Measurements from ENCODE around the gene VWA7.
A peak's percentile ranks its signal among the peaks of the same experiment; 100 is the strongest.

Gene VWA7

DNA sequence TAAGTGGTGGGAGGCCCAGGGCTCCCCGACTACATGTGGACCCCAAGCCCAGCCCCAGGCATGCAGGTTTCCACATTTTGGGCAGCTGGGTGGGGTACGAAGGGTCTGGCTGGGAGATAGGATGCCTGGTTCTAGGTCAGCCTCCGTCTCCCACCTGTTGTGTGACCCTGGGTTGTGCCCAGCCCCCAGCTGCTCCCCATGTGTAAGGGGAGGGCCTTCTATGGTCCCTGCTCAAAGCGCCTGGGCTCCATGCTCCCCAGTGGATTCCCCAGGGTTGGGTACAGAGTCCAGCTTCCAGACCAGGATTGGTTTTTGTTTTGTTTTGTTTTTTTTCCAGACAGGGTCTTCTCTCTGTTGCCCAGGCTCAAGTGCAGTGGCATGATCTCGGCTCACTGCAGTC, 1.1 kb upstream of the VWA7 start:
- no peak for DNase-seq (ENCODE audit: low spot score)

DNA sequence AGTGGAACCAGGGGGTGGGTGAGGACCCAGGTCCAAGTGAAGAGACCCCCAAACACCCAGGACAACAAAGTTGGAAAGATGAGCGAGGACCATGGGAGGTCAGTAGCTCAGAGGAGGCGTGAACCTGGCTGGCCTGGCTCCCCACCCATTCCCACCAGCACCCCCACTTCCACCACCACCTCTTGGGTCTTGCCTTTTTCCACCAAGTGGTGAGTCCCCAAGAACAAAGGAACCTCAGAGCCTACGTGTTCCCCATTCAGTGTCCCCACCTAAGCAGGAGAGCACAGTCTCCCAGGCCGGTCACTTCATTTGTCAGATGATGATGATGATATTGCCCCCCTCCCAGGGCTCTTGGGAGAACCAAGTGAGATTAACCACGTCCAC, 531 bp upstream of the VWA7 start:
- no peak for DNase-seq (ENCODE audit: low spot score)

DNA sequence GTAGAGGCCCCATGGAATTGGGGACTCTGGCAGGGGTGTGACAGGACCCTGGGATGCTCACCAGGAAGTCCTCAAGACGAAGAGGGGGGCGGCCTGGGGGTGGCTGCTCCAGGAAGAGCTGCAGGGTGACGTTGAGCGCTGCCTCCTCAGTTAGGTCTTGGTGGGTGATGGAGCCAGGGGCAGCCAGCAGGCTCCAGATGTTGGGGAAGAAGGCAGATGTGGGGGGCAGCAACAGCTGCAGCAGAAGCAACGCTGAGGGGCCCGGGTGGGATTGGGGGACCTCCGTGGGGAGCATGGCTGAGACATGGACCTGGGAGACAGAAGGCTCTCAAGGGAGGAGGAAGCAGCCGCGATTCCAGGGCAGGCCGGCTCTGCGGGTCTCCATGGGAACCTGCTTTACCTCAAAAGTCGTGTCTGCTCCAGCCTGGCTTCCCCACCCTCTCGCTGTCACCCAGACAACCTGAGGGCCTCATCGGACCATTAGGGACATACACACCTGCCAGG, 591 bp downstream of the VWA7 start:
- no peak for DNase-seq (ENCODE audit: low spot score)

DNA sequence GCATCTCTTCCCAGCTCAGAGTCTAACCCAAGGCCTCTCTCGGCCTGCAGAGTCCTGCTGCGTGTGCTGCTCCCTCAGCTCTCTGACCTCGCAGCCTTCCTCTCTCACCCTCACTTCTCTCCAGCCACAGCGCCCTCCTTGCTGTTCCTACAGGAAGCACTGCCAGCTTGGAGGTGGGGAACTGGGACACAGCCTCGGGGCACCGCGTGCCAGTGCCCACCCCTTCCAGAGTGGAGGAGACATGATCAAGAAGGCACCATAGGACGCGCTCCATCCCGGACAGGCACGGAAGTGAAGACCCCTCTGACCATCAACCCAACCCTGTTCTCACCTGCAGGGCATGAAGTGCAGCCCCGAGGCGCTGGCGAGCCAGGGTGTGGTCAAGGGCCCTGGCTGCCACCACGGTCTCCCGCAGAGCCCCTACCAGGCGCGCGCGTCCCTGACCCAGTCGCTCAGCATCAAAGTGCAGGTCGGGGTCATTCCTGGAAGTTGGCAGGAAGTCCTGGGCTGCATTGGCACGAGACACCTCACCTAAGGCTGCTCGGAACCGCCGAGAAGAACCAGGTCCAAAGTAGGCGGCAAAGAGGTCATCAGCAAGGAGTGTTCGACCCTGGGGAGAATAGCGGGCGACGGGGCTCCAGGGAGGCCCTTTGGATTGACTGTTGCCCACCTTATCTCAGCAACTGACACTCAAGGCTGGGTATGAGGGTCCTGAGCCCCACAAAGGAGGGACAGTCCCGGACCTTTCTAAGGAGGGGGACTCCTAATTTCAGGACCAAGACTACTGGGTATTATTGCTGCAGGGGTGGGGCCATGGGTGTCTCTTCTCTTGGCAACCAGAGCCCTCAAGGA, 1.3 kb downstream of the VWA7 start:
- DNase-seq (ENCODE audit: low spot score), result no peak

DNA sequence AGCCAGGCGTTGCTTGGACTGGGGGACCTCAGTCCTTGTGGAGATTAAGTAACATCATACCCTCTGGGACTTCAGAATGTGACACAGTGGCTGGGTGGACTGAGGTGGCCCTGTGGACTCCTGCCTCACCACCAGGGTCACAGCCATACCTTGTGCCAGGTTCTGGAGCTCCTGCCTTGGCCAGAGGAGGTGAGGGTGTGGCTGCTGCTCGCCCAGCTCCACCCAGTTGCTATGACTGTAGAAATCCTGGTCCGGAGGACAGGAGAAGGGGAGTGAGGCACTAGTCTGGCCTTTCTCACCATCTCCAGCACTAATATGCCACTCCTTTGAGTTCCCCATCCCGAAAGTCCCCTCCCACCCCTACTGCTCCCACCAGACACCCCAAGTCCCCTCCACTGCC, 1.9 kb downstream of the VWA7 start:
- DNase-seq (ENCODE audit: low spot score), result no peak

DNA sequence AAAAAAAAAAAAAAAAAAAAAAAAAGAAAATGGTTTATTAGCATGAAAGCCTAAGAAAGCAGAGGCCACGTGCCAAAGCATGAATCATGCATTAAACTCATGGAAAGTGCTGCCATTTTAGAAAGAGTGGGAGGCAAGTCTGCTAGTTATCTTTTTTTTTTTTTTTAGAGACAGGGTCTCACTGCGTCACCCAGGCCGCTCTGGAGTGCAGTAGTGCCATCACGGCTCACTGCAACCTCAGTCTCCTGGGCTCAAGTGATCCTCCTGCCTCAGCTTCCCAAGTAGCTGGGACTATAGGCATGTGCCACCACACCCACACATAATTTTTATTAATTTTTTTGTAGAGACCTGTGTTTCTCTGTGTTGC, 5.2 kb downstream of the VWA7 start:
- no peak for DNase-seq (ENCODE audit: low spot score)

DNA sequence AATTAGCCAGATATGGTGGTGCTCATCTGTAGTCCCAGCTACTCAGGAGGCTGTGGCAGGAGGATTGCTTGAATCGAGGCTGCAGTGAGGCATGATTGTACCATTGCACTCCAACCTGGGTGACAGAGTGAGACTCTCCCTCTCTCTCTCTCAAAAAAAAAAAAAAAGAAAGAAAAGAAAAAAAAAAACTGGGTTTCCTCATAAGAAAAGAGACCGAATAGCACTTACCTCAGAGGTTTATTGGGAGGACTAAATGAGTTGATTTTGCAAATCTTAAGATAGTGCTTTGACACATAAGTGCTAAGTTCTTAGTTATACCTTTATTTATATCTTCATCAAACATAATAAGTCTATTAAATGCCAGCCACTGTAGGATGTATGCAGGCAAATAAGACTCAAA, 6.3 kb downstream of the VWA7 start:
- DNase-seq (ENCODE audit: low spot score), result no peak

DNA sequence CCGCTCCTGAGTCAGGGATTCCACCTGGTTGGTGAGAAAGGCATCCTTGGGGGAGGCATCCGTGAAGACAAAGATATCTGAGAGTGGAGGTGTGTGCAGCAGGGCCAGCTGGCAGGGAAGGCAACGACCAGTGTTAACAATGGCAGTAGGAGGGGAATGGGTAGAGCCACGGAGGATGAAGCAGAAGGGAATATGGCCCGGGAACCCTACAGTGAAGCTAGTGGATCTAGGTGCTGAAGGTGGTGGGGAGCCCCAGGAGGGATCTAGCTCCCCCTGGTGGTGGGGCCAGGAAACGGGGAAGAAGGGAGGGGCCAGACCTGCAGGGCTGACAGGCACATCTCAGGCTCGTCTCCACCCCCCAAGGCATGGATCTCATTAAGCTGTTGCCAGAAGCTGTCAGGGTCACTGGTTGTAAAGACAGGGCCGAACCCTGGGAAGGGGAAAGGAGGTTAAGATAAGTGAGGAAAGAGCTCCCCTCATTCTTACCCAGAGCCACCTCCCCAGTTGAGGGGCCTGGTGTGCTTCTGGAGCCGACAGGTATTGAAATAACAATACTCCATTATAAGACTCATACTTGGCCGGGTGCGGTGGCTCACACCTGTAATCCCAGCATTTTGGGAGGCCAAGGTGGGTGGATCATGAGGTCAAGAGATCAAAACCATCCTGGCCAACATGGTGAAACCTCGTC, 7.3 kb downstream of the VWA7 start:
- DNase-seq (ENCODE audit: low spot score), result peak; percentile 75

DNA sequence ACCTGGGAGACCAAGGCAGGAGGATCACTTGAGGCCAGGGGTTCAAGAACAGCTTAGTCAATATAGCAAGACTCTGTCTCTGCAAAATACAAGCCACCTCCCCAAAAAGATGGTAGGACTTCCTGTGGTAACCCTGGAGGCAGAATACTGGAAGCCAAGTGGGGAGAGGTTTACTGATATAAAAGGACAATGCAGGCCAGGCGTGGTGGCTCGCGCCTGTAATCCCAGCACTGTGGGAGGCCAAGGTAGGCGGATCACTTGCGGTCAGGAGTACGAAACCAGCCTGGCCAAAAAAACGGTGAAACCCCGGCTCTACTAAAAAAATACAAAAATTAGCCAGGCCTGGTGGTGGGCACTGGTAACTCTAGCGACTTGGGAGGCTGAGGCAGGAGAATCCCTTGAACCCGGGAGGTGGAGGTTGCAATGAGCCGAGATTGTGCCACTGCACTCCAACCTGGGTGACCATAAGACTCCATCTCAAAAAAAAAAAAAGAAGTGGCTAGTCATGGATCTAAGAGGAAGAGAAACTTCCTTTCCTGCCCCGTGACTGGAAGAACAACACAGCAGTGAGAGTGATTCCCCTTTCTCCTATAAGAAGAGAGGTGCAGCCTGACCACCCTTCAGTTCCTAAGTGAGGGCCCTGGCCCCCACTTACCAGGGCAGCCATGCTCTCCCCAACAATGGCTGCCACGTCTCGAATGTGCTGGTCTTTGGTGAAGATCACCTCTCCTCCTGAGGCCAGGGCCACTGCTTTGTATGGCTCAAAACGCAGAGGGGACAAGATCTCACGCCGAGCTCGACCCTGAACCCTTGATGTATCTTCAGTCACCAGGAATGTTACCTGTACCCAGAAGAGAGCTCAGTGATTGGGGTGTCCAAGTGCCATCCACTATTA, 8.5 kb downstream of the VWA7 start:
- no peak for DNase-seq (ENCODE audit: low spot score)

DNA sequence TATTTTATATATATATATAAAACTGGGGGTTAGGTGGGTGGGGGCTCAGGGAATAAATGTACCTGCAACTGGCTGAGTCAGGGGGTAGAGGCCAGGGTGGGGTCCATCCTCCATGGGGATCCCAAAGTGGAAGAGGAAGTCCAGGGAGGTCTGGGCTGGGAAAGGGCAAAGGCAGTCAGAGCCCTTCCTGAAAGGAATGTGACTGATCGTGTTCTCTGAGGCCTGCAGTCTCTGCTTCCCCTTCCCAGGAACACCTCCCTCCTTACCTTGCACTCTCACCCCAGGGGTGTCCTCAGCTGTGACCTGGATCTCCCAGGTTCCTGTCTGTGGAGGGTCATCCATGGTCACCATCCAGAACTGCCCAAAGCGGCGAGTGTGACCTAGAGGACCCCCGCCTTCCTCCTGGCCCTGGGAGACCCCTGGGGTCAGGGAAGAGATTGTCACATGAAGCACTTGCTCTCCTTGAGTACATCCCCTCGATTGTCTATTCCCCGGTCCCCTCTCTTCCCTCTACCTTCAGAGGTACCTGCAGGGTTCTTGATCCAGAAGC, 10.0 kb downstream of the VWA7 start:
- DNase-seq (ENCODE audit: low spot score), result no peak

DNA sequence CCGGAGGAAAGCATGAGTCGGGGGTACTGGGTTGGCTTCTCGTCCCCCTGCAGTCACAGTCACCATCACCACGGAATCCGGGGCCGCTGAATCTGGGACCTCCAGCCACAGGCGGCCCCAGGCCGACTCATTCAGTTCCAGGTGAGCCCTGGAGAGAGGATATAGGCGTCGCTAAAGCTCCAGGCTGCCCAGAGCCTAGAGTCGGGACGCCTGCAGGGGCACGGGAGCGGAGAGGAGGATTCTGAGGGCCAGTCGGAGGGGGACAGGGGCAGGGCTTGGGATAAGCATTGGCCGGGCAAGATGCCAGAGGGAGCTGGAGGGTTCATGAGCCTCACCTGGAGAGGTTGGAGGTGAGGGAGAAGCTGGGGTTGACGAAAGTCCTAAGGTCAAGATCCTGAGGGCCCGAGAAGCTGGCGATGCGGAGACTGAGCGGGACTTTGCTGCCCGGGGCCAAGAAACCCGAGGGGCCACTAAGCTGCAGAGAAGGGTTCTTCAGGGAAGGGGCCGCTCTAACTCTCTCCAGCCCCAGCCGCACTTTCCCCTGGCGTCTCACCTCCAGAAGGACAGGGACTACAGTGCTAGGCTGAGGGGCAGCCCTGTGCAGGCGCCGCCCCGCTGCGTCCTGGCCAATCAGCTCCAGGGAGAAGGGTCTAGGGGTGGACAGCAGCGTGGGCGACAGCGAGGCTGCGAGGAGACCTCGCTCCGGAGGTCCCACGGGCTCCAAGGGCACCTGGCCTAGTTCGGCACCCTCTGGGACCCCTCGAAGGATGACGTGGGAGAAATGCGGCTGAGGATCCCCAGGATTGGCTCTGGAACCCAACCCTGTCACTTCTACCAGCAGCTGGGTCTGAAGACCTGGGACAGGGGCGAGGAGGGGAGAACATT, 11.0 kb downstream of the VWA7 start:
- no peak for DNase-seq (ENCODE audit: low spot score)

DNA sequence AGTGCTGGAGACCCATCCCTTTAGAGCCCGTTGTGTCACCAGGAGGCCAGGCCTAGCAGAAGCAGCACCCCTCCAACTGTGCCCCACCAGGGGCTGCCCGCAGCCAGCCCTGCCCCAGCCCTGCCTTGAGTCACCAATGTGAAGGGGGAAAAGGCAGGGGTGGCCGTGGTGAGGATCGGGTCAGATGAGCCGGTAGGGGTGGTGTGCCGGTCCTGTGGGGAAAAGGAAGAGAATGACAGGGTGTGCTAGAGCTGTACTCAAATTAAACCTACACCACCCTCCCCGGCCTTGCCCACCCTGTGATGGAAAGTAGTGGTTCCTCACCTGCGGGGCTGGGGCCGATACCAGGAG, 11.6 kb downstream of the VWA7 start:
- no peak for DNase-seq (ENCODE audit: low spot score)

DNA sequence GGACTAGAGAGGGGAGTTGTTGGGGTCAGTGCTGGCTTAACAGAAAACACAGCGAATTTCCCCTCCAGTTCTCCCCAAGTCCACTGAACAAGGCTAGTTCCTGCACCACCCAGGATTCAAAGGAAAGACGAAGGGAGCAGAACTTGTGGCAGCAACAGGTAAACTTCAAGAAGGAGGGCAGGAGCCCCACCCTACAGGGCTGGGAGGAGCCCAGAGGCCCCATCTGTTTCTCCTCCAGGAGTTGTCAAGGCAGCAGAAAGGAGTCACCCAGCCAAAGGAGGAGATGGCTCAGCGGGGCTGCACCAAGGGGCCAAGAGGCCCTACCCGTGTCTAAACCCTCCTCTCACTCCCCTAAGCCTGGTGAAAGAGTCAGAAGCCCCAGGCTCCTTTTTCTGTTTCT, 12.9 kb downstream of the VWA7 start:
- DNase-seq (ENCODE audit: low spot score), result no peak

DNA sequence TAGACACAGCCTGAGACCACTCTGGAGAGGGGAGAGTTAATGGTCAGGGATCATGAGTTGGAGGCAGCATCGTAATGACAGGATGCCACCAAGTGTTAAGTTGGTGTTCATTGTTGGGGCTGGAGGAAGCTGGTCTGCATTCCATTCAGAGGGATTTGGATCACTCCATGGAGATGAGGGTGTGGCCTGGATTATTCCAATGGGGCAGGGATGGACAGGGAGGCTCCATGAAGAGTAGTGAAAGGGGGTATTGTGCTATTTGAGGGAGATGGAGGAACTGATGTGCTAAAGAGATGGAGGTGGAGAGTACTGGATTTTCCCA, 13.5 kb downstream of the VWA7 start:
- no peak for DNase-seq (ENCODE audit: low spot score)

DNA sequence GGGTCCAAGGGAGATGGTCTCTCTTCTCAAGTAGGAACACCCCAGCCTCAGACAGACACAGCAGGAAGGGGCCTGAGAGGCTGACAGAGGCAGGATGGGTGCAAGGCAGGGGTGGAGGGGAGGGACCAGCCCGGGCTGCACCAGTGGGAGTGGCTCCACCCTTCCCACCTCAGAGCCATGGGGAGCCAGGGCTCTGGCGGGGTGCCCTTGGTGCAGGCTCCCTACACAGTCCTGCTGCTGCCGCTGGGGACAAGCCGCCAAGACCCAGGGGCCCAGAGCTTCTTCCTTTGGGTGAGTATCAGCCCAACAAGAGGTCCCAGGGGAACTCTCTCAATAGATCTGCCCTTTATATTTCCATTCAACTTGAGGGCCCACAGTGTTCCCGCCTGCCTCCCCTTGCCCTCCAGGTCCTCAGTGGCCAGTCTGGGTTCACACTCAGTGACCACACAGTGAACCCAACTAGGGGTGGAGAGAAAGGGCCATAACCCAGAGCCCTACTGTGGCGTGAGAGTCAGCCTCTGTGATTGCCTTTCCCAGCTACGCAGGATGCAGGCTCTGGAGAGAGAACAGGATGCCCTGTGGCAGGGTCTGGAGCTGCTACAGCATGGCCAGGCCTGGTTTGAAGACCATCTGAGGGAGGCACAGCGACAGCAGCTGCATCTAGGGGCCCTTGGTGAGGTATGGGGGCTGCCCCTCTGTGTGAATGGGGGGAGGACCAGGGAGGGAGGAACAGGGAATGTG, 14.1 kb downstream of the VWA7 start:
- no peak for DNase-seq (ENCODE audit: low spot score)

DNA sequence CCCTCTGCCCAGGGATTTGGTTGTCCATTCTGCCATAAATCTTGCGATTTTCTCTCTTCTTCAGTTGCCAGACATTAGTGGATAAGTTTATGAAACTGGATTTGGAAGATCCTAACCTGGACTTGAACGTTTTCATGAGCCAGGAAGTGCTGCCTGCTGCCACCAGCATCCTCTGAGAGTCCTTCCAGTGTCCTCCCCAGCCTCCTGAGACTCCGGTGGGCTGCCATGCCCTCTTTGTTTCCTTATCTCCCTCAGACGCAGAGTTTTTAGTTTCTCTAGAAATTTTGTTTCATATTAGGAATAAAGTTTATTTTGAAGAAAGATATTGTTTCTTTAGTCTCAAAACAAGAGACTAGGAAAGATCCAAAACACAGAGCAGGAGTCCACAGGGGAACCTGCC, 14.8 kb downstream of the VWA7 start, which contains the start of gene SAPCD1:
Gene SAPCD1, plus strand, starts transcription at position 301 of the 400 bp plus-strand sequence. CDS start 399 bp downstream, outside the sequence.
- DNase-seq (ENCODE audit: low spot score), result no peak

DNA sequence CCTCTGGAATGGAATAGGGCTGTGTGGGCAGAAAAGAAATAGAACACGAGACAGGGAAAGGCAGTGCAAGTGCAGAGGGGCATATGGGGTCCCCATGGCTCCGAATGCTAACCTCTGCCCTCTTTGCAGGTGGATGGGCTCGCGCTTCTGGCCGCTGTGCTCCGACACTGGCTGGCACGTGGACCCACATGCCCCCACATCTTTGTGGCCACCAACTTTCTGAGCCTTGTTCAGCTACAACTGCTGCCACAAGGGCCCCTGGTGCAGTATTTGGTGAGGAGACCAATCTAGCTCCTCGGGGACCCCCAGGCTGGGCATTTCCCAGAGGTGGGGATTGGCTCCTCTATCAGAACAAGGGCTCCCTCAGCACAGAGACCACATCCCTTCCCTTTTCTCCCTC, 15.8 kb downstream of the VWA7 start:
- no peak for DNase-seq (ENCODE audit: low spot score)

DNA sequence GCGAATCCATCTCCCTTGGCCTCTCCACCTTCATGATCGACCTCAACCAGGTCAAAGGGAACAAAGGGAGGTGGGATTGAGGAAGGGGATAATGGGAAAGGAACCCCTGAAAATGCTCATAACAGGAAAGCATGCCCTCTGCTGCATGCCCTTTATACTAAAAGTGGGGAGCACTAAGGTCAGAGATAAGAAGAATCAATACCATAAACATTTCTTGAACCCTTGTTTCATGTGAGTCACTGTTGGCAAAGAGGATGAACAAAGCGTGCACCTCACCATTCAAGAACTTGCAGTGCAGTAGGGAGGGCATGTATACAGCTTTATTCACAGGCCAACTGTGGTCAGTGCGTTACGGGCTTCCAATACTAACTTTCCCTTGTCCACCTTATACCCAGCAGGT, 16.3 kb downstream of the VWA7 start:
- DNase-seq (ENCODE audit: low spot score), result no peak

DNA sequence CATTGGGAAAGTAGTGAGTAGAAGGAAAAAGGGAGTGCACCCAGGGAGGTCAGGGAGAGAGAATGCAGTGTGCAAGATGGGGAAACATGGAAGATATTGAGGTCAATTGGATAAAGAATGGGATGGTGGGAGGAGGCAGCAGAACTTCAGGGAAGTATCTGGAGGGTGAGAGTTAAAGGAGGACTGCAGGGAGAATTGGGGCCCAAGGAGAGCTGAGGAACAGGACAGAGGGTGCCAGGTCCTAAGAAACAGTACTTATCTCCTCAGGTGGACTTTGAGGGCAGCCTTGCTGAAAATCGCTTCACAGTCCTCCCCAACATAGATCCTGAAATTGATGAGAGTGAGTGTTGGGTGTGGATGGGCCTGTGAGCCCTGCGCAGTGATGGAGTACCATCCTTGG, 18.8 kb downstream of the VWA7 start:
- DNase-seq (ENCODE audit: low spot score), result no peak

DNA sequence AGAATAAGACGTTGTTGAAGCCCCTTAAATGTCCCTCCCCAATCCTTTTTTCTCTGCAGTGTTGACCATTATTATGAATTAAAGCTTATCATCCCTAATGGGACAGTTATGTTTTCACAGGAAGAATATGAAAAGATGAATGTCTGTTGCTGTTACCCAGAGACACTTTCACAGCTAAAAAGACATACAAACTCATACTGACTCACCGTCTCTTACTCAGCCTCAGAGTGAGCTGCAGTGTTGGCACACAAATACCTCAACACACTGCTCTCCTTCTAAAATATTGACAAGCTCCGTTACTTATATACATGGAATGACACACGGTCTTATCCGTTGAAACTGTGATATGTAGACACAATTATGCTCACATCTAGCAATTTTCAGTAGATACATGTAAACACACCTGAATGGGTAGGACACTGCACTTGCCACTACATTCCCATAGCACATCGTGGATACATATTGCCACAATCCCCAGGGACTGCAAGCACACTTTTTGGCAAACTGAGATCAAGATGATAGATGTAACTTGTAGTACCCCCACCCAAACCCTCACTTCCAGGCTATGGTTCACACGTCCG, 24.3 kb downstream of the VWA7 start:
- no peak for DNase-seq (ENCODE audit: low spot score)
